HUES6 (cell line): Measurements from ENCODE around the gene AFAP1.

Source experiments
- H3K27ac ChIP-seq: 2 replicates; pipeline ENCODE4 v1.7.0; 2013; ENCODE audit warnings: low read depth, mild to moderate bottlenecking, low read length, inconsistent platforms
- H3K27me3 ChIP-seq: 2 replicates; pipeline ENCODE4 v1.6.1; 2013; ENCODE audit warnings: low read length; ENCODE audit not compliant: control insufficient read depth, insufficient read depth
- H3K36me3 ChIP-seq: 2 replicates; pipeline ENCODE4 v1.6.1; 2013; ENCODE audit warnings: low read length; ENCODE audit not compliant: control insufficient read depth, insufficient read depth
- H3K4me1 ChIP-seq: 2 replicates; pipeline ENCODE4 v1.6.1; 2013; ENCODE audit warnings: low read length; ENCODE audit not compliant: control insufficient read depth, insufficient read depth
- H3K4me3 ChIP-seq: 2 replicates; pipeline ENCODE4 v1.5.1; 2013; ENCODE audit warnings: low read depth, low read length
- H3K9ac ChIP-seq: one replicate; pipeline ENCODE4 v1.6.1; 2013; ENCODE audit warnings: mild to moderate bottlenecking, low read length
- H3K9me3 ChIP-seq: 2 replicates; pipeline ENCODE4 v1.6.1; 2013; ENCODE audit warnings: low read depth, low read length; ENCODE audit not compliant: control insufficient read depth, insufficient read depth

The AFAP1 gene

DNA sequence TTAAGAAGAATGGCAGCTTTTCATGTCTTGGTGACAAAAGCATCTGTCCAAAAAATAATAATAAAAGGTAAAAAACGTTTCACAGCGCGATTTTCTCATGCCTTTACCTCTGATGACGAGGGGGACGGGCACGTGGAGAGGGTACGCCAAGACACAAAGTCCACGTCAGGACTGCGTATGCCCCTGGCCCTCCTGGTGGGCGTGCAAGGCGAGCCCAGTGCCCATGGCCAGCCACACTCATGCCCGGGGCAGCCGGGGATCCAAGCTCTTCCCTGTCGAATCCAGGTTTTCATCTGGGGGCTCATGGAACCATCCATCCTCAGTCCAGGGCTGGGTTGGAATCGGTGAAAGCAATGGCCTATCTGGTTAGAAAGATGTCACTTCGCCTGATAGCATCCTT, 176.6 kb downstream of the AFAP1 start:
- no peak overlapping the region for H3K4me3 ChIP-seq
- no peak overlapping the region for H3K27ac ChIP-seq
- peaks cover 57% of the 10 kb centered on the region for H3K36me3 ChIP-seq
- H3K4me1 ChIP-seq, result no peaks in the 10 kb centered on the region
- H3K27me3 ChIP-seq, result no peaks in the 10 kb centered on the region
- H3K9ac ChIP-seq, result no peak overlapping the region
- H3K9me3 ChIP-seq, result no peaks in the 10 kb centered on the region

- Histone ChIP-seq H3K27ac (no peak overlapping the region), H3K9ac (no peak overlapping the region), H3K36me3 (peaks cover 51% of the 10 kb centered on the region), H3K27me3 (no peaks in the 10 kb centered on the region), H3K9me3 (no peaks in the 10 kb centered on the region), H3K4me3 (no peak overlapping the region), H3K4me1 (peaks cover 3% of the 10 kb centered on the region; the same call in 1 of the 2 replicates)
These were observed 177.2 kb downstream of the AFAP1 start for GRCh38 chr4:7762376-7763030.

- Histone ChIP-seq H3K4me3 (no peak overlapping the region), H3K9ac (no peak overlapping the region), H3K4me1 (peaks cover 3% of the 10 kb centered on the region; the same call in 1 of the 2 replicates), H3K27ac (no peak overlapping the region), H3K9me3 (no peaks in the 10 kb centered on the region), H3K36me3 (peaks cover 43% of the 10 kb centered on the region), H3K27me3 (no peaks in the 10 kb centered on the region)
These were observed 177.9 kb downstream of the AFAP1 start for GRCh38 chr4:7761720-7762119.

- Histone ChIP-seq H3K9me3 (no peaks in the 10 kb centered on the region), H3K9ac (no peak overlapping the region), H3K4me1 (peaks cover 3% of the 10 kb centered on the region; the same call in 1 of the 2 replicates), H3K36me3 (peaks cover 39% of the 10 kb centered on the region), H3K27ac (no peak overlapping the region), H3K4me3 (no peak overlapping the region), H3K27me3 (no peaks in the 10 kb centered on the region)
These were observed 178.3 kb downstream of the AFAP1 start for GRCh38 chr4:7761312-7761711.

GRCh38 chr4:7760706-7761105, 179.0 kb downstream of the AFAP1 start:
- H3K9me3 ChIP-seq, result no peaks in the 10 kb centered on the region
- no peak overlapping the region for H3K27ac ChIP-seq
- H3K27me3 ChIP-seq, result no peaks in the 10 kb centered on the region
- H3K36me3 ChIP-seq, result peaks cover 33% of the 10 kb centered on the region
- no peak overlapping the region for H3K4me3 ChIP-seq
- H3K9ac ChIP-seq, result no peak overlapping the region
- H3K4me1 ChIP-seq, result peaks cover 3% of the 10 kb centered on the region; the same call in 1 of the 2 replicates

- H3K27me3 ChIP-seq, result no peaks in the 10 kb centered on the region
- no peak overlapping the region for H3K9ac ChIP-seq
- peaks cover 28% of the 10 kb centered on the region for H3K36me3 ChIP-seq
- no peak overlapping the region for H3K27ac ChIP-seq
- no peak overlapping the region for H3K4me3 ChIP-seq
- H3K4me1 ChIP-seq, result peaks cover 3% of the 10 kb centered on the region; the same call in 1 of the 2 replicates
- no peaks in the 10 kb centered on the region for H3K9me3 ChIP-seq
These were observed 179.4 kb downstream of the AFAP1 start for GRCh38 chr4:7760228-7760627.

GRCh38 chr4:7759635-7760034, 180.0 kb downstream of the AFAP1 start:
- Histone ChIP-seq H3K9ac (no peak overlapping the region), H3K27me3 (no peaks in the 10 kb centered on the region), H3K27ac (no peak overlapping the region), H3K4me1 (peaks cover 3% of the 10 kb centered on the region; the same call in 1 of the 2 replicates), H3K4me3 (no peak overlapping the region), H3K9me3 (no peaks in the 10 kb centered on the region), H3K36me3 (peaks cover 26% of the 10 kb centered on the region)

- Histone ChIP-seq H3K36me3 (peaks cover 26% of the 10 kb centered on the region), H3K9ac (no peak overlapping the region), H3K27ac (no peak overlapping the region), H3K9me3 (no peaks in the 10 kb centered on the region), H3K4me3 (no peak overlapping the region), H3K27me3 (no peaks in the 10 kb centered on the region), H3K4me1 (peaks cover 3% of the 10 kb centered on the region; the same call in 1 of the 2 replicates)
These were observed 180.4 kb downstream of the AFAP1 start for GRCh38 chr4:7759216-7759615.

DNA sequence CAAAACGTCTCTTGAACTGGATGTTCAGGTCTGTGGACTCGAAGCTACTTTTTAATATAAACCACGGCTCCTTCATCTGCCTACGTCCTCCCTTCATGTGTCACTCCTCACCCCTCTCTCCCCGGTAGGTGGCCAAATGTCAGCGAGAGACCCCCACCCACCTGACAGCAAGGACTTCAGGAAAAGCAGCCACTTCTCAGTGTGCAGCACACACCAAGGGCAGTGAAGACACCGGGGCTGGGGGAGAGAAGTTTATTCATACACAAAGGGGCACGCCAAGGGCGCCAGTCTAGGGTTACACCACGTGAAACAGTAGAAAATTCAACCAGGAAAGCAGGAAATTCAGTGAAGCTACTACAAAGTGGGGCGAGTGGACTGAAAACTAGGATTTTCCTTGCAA, 181.2 kb downstream of the AFAP1 start:
- Histone ChIP-seq H3K27ac (no peak overlapping the region), H3K9ac (no peak overlapping the region), H3K27me3 (no peaks in the 10 kb centered on the region), H3K4me3 (no peak overlapping the region), H3K4me1 (peaks cover 3% of the 10 kb centered on the region; the same call in 1 of the 2 replicates), H3K9me3 (no peaks in the 10 kb centered on the region), H3K36me3 (peaks cover 20% of the 10 kb centered on the region)

- Histone ChIP-seq H3K9ac (no peak overlapping the region), H3K4me1 (peaks cover 3% of the 10 kb centered on the region; the same call in 1 of the 2 replicates), H3K27ac (no peak overlapping the region), H3K36me3 (peaks cover 15% of the 10 kb centered on the region; the same call in 1 of the 2 replicates), H3K9me3 (no peaks in the 10 kb centered on the region), H3K27me3 (no peaks in the 10 kb centered on the region), H3K4me3 (no peak overlapping the region)
These were observed 181.9 kb downstream of the AFAP1 start for GRCh38 chr4:7757501-7758471.
